Testis (tissue), 3 donors: ENCODE data around the gene PDZD4. TPM values are rescaled to one million over a fixed set of nuclear protein-coding genes. Genes with fewer than 3 reads are reported as not detected.
A peak's percentile ranks its signal among the peaks of the same experiment; 100 is the strongest.

Source experiments
- DNase-seq: peaks from one replicate; pipeline ENCODE4 v3.0.0-alpha.2; 2019
- H3K27ac ChIP-seq, 2 donors: fragments of 200-600 bp; sonication (generic); one replicate each; pipeline ENCODE4 v1.5.1; 2019
- H3K27me3 ChIP-seq: fragments of 200-600 bp; sonication (generic); one replicate; pipeline ENCODE4 v1.5.1; 2019
- H3K36me3 ChIP-seq: fragments of 200-600 bp; sonication (generic); one replicate; pipeline ENCODE4 v1.5.1; 2017; ENCODE audit warnings: low read depth; ENCODE audit errors: missing control alignments
- H3K4me1 ChIP-seq: fragments of 200-600 bp; sonication (generic); one replicate; pipeline ENCODE4 v1.5.1; 2019
- H3K4me3 ChIP-seq, 2 donors: fragments of 200-600 bp; sonication (generic); one replicate each; pipeline ENCODE4 v1.5.1; 2017 to 2019
- H3K9me3 ChIP-seq: fragments of 200-600 bp; sonication (generic); one replicate; pipeline ENCODE4 v1.5.1; 2017
- CTCF ChIP-seq, 3 experiments: fragments of 450-650 bp in 2 of 3; fragments of 200-600 bp in 1 of 3; sonication (generic) in 1 of 3; IDR thresholded peaks; one replicate each; pipeline ENCODE4 v1.5.1; 2016 to 2019; ENCODE audit warnings: antibody characterized with exemption in 3 of 3, mild to moderate bottlenecking in 2 of 3, moderate library complexity in 1 of 3
- POLR2A ChIP-seq: fragments of 450-650 bp; IDR thresholded peaks from one replicate; pipeline ENCODE4 v1.6.1; 2017; ENCODE audit warnings: antibody characterized with exemption, mild to moderate bottlenecking, moderate library complexity
- WGBS, 2 donors: methylation state at CpG; one replicate each; pipeline ENCODE4 v1.1.5; 2018; 5-methylcytosine and 5-hydroxymethylcytosine counted together
- intact Hi-C: fragments of 100-400 bp; cut with DNase I; formaldehyde crosslinking; loops from one replicate; pipeline ENCODE4 v1.15.1; 2023; ENCODE audit warnings: low total_unique reads
- polyA plus RNA-seq: library from polyadenylated mRNA; stranded (reverse); fragments of 350-450 nt; fragmentation: Illumina TruSeq; extraction: RNeasy Lipid Tissue Mini Kit (QIAGEN cat#74804); gene quantifications from one replicate; pipeline ENCODE4 v1.2.3, GENCODE V29; 2014; ENCODE audit warnings: low read depth, low replicate concordance; ENCODE audit not compliant: insufficient read depth
- total RNA-seq, 2 donors: library from RNA; depleted of rRNA; stranded (reverse); fragments of >200 nt; gene quantifications; one replicate each; pipeline ENCODE4 v1.2.3, GENCODE V29; 2016

PDZD4 gene
- total and polyA plus RNA-seq, 3 donors from 2014 or later: 11.2 to 17.2 (median 13.5) TPM

- Histone ChIP-seq H3K27me3 (no peaks in the 10 kb centered on the region), H3K36me3 (no peaks in the 10 kb centered on the region), H3K27ac (no peak overlapping the region), H3K9me3 (no peaks in the 10 kb centered on the region), H3K4me1 (no peaks in the 10 kb centered on the region), H3K4me3 (no peak overlapping the region)
- TF ChIP-seq POLR2A (no peak), CTCF (IDR thresholded peaks at IDR 0.05) (no peak)
- 85 to 96% methylated on average over 4 to 8 of the region's 8 CpGs for WGBS, 2 donors
- DNase-seq: no peak
- intact Hi-C loops: no loop called here
Measured at GRCh38 chrX:153877571-153878261, 47.4 kb upstream of the PDZD4 start.

GRCh38 chrX:153876112-153876491 is 45.8 kb upstream of the PDZD4 start:
- no peak for TF ChIP-seq POLR2A
- TF ChIP-seq CTCF (IDR thresholded peaks at IDR 0.05): no peak
- Histone ChIP-seq H3K36me3 (no peaks in the 10 kb centered on the region), H3K27ac (no peak overlapping the region), H3K4me3 (no peak overlapping the region), H3K4me1 (no peaks in the 10 kb centered on the region), H3K9me3 (no peaks in the 10 kb centered on the region), H3K27me3 (no peaks in the 10 kb centered on the region)
- DNase-seq: no peak
- intact Hi-C loops: no loop called here
- WGBS, 2 donors: 53 to 63% methylated on average over 1 to 3 of the region's 3 CpGs

GRCh38 chrX:153875391-153876111 is 45.2 kb upstream of the PDZD4 start:
- Histone ChIP-seq H3K36me3 (no peaks in the 10 kb centered on the region), H3K9me3 (no peaks in the 10 kb centered on the region), H3K27me3 (no peaks in the 10 kb centered on the region), H3K4me1 (no peaks in the 10 kb centered on the region), H3K27ac (no peak overlapping the region), H3K4me3 (no peak overlapping the region)
- no peak for TF ChIP-seq CTCF (IDR thresholded peaks at IDR 0.05)
- TF ChIP-seq POLR2A: no peak
- peak; percentile 57 for DNase-seq
- WGBS, 2 donors: 0 to 3% methylated on average over 2 to 42 of the region's 42 CpGs
- intact Hi-C loops: no loop called here

- H3K4me3 ChIP-seq: no peak overlapping the region
- H3K27me3 ChIP-seq: no peaks in the 10 kb centered on the region
- TF ChIP-seq CTCF (IDR thresholded peaks at IDR 0.05): no peak
- TF ChIP-seq POLR2A: no peak
- H3K27ac ChIP-seq: no peak overlapping the region
- no peak for DNase-seq
- H3K9me3 ChIP-seq: no peaks in the 10 kb centered on the region
- intact Hi-C loops: no loop called here
- H3K4me1 ChIP-seq: no peaks in the 10 kb centered on the region
- H3K36me3 ChIP-seq: no peaks in the 10 kb centered on the region
- WGBS, 2 donors: 78 to 84% methylated on average over 5 to 13 of the region's 13 CpGs
Measured at GRCh38 chrX:153874366-153875125, 44.2 kb upstream of the PDZD4 start.
